PC-3 (cell line): Measurements from ENCODE around the gene ZCWPW1. TPM values are rescaled to one million over a fixed set of nuclear protein-coding genes. Genes with fewer than 3 reads are reported as not detected.

ENCODE experiments used
- ATAC-seq: fragments of 200-7000 bp; cut with Tn5 transposase; 2 replicates; pipeline ENCODE4 v1.9.1; 2020; ENCODE audit warnings: mild to moderate bottlenecking, moderate library complexity
- BruUV-seq: library from RNA; stranded (reverse); fragments of 400-500 nt; replicated peaks from 2 replicates; lab custom pipeline; 2021; lab: Mats Ljungman, UMichigan
- CTCF ChIA-PET: fragments of 300-600 bp; sonication (Branson Sonifier 250); formaldehyde crosslinking; loops from one replicate; lab custom pipeline; 2022; ENCODE audit warnings: antibody characterized with exemption; lab: Charles Lee
- POLR2A ChIA-PET: fragments of 300-600 bp; sonication (Branson Sonifier 250); formaldehyde crosslinking; loops from one replicate; lab custom pipeline; 2022; ENCODE audit warnings: antibody characterized with exemption; ENCODE audit not compliant: unreplicated experiment; lab: Charles Lee
- DNase-seq: peaks from one replicate; pipeline ENCODE4 v3.0.0-alpha.2; 2015
- H2AFZ ChIP-seq: fragments of 300-600 bp; sonication (generic); 2 replicates; pipeline ENCODE4 v1.6.0; 2016; ENCODE audit warnings: antibody characterized with exemption, low read length
- H3F3A ChIP-seq: fragments of 300-600 bp; sonication (generic); one replicate; pipeline ENCODE4 v1.6.0; 2017; ENCODE audit warnings: antibody characterized with exemption, low read length, control low read depth, mild to moderate bottlenecking; ENCODE audit not compliant: unreplicated experiment
- H3K27ac ChIP-seq: fragments of 300-600 bp; sonication (generic); 2 replicates; pipeline ENCODE4 v1.5.1; 2016; ENCODE audit warnings: mild to moderate bottlenecking, low read length
- H3K27me3 ChIP-seq: fragments of 300-600 bp; sonication (generic); 2 replicates; pipeline ENCODE4 v1.6.1; 2016; ENCODE audit warnings: low read length, mixed read lengths
- H3K36me3 ChIP-seq: fragments of 300-600 bp; sonication (generic); 2 replicates; pipeline ENCODE4 v1.6.1; 2016; ENCODE audit warnings: low read depth, mixed run types, low read length, mixed read lengths
- H3K4me1 ChIP-seq: fragments of 300-600 bp; sonication (generic); 2 replicates; pipeline ENCODE4 v1.5.1; 2016; ENCODE audit warnings: low read length; ENCODE audit not compliant: insufficient read depth
- H3K4me2 ChIP-seq: fragments of 300-600 bp; sonication (generic); 2 replicates; pipeline ENCODE4 v1.6.0; 2016; ENCODE audit warnings: low read length
- H3K4me3 ChIP-seq: fragments of 300-600 bp; sonication (generic); 2 replicates; pipeline ENCODE4 v1.5.1; 2016; ENCODE audit warnings: mild to moderate bottlenecking, low read length, mixed read lengths
- H3K79me2 ChIP-seq: fragments of 300-600 bp; sonication (generic); 2 replicates; pipeline ENCODE4 v1.6.1; 2017; ENCODE audit warnings: low read length, mixed read lengths
- H3K9ac ChIP-seq: fragments of 300-600 bp; sonication (generic); 2 replicates; pipeline ENCODE4 v1.6.0; 2016; ENCODE audit warnings: mild to moderate bottlenecking, low read length
- H3K9me2 ChIP-seq: fragments of 300-600 bp; sonication (generic); replicated peaks from 2 replicates; pipeline ENCODE4 v1.6.1; 2016; ENCODE audit warnings: mixed run types, low read length, mixed read lengths
- H3K9me3 ChIP-seq: fragments of 300-600 bp; sonication (generic); 2 replicates; pipeline ENCODE4 v1.6.1; 2016; ENCODE audit warnings: low read length, mixed read lengths
- H4K20me1 ChIP-seq: fragments of 300-600 bp; sonication (generic); 2 replicates; pipeline ENCODE4 v1.6.1; 2016; ENCODE audit warnings: low read length, mixed read lengths
- EZH2 ChIP-seq: fragments of 300-600 bp; sonication (generic); IDR thresholded peaks from one replicate; pipeline ENCODE4 v1.6.1; 2017; ENCODE audit warnings: antibody characterized with exemption, mild to moderate bottlenecking, low read length; ENCODE audit not compliant: unreplicated experiment
- EZH2phosphoT487 ChIP-seq: fragments of 300-600 bp; sonication (generic); IDR thresholded peaks from 2 replicates; pipeline ENCODE4 v1.6.1; 2018; ENCODE audit warnings: mild to moderate bottlenecking, antibody characterized with exemption, low read length, borderline replicate concordance
- intact Hi-C: fragments of 100-400 bp; cut with micrococcal nuclease; formaldehyde crosslinking; loops from 2 replicates; pipeline ENCODE4 v1.9.0; 2023
- total RNA-seq: library from RNA; depleted of rRNA; stranded (reverse); fragments of >200 nt; gene quantifications from 2 replicates; pipeline ENCODE4 v1.2.3, GENCODE V29; 2014
- TF ChIP-seq, protein P1 (sequence below): fragments of 300-600 bp; sonication (generic); conservative IDR thresholded peaks from 2 replicates; pipeline ENCODE4 v1.5.1; 2017; ENCODE audit warnings: antibody characterized with exemption, low read depth, mild to moderate bottlenecking, low read length

ZCWPW1 gene
- total RNA-seq, 1 experiment from 2014 or later, result 2.2 TPM

- BruUV-seq, result no TSS peak
- Histone ChIP-seq H2AFZ (peak overlapping the region; percentile 90), H3K27ac (no peak overlapping the region), H3K9me3 (no peaks in the 10 kb centered on the region), H3K9me2 (no peaks in the 10 kb centered on the region), H3K36me3 (peaks cover 3% of the 10 kb centered on the region; the same call in 1 of the 2 replicates), H4K20me1 (no peaks in the 10 kb centered on the region), H3K4me2 (peak overlapping the region; percentile 95), H3K4me1 (peaks cover 19% of the 10 kb centered on the region), H3K79me2 (peaks cover 35% of the 10 kb centered on the region), H3F3A (no peaks in the 10 kb centered on the region), H3K9ac (no peak overlapping the region), H3K4me3 (no peak overlapping the region; the same call in 1 of the 2 replicates), H3K27me3 (no peaks in the 10 kb centered on the region)
- POLR2A ChIA-PET, result no interaction called here
- DNase-seq (no peak), ATAC-seq (no peak)
- no peak for TF ChIP-seq EZH2
- no peak for TF ChIP-seq EZH2phosphoT487
- TF ChIP-seq, protein P1, sequence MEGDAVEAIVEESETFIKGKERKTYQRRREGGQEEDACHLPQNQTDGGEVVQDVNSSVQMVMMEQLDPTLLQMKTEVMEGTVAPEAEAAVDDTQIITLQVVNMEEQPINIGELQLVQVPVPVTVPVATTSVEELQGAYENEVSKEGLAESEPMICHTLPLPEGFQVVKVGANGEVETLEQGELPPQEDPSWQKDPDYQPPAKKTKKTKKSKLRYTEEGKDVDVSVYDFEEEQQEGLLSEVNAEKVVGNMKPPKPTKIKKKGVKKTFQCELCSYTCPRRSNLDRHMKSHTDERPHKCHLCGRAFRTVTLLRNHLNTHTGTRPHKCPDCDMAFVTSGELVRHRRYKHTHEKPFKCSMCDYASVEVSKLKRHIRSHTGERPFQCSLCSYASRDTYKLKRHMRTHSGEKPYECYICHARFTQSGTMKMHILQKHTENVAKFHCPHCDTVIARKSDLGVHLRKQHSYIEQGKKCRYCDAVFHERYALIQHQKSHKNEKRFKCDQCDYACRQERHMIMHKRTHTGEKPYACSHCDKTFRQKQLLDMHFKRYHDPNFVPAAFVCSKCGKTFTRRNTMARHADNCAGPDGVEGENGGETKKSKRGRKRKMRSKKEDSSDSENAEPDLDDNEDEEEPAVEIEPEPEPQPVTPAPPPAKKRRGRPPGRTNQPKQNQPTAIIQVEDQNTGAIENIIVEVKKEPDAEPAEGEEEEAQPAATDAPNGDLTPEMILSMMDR, result no peak
- intact Hi-C loops, result no loop called here
- CTCF ChIA-PET, result interaction anchor here (0.5 kb wide), 1 partner anchor 9 kb away, joined by 3 read pairs; no protein-coding TSS in a partner anchor
Measured at GRCh38 chr7:100427762-100428198, 723 bp downstream of the ZCWPW1 start.

DNA sequence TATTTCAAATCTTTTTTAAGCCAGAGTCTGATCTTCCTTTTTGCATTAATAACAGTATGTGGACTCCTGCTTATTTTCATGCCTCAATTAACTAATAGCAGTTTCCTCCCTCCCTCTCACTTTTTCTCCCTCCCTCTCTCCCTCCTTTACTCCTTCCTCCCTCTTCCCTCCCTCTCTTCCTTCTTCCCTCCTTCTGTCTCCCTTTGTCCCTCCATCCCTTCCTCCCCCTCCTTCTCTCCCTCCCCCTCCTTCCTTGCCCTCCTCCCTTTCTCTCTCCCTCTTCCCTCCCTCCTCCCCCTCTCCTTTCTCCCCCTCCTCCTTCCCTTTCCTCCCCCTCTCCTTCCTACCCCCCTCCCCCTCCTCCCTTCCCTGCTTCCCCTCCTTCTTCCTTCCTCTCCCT, 2.0 kb downstream of the ZCWPW1 start:
- no peak overlapping the region for H3K9ac ChIP-seq
- TF ChIP-seq EZH2 (no peak), EZH2phosphoT487 (no peak)
- TF ChIP-seq, protein P1, result no peak
- no TSS peak for BruUV-seq
- no peaks in the 10 kb centered on the region for H3K9me2 ChIP-seq
- no peaks in the 10 kb centered on the region for H3K9me3 ChIP-seq
- H3K4me3 ChIP-seq, result no peak overlapping the region
- H3K4me1 ChIP-seq, result peaks cover 12% of the 10 kb centered on the region
- CTCF ChIA-PET, result no interaction called here
- H3K27ac ChIP-seq, result no peak overlapping the region
- H3F3A ChIP-seq, result no peaks in the 10 kb centered on the region
- intact Hi-C loops, result no loop called here
- no peaks in the 10 kb centered on the region for H4K20me1 ChIP-seq
- H3K4me2 ChIP-seq, result no peak overlapping the region
- ATAC-seq (no peak), DNase-seq (no peak)
- H2AFZ ChIP-seq, result no peak overlapping the region
- H3K36me3 ChIP-seq, result peaks cover 3% of the 10 kb centered on the region; the same call in 1 of the 2 replicates
- peaks cover 23% of the 10 kb centered on the region for H3K79me2 ChIP-seq
- H3K27me3 ChIP-seq, result no peaks in the 10 kb centered on the region
- POLR2A ChIA-PET, result no interaction called here

DNA sequence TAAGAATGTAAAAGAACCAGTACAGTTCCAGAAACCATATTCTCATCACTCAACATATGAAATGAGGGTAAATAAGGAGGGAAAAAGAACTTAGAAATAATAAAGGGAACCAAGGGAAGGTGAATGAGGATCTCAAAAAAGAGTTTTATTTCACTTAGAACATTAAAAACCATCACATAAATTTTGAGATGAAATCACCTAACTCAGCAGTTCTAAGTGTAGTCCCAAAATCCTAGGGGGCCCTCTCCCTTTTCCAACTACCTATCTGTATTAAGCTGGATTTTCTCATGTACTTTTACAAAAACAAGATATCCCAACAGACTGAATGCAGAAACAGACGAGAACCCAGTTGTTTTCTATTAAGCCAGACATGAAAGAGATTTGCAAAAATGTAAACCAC, 3.2 kb downstream of the ZCWPW1 start:
- ChIA-PET POLR2A (no interaction called here), CTCF (no interaction called here)
- H2AFZ ChIP-seq, result no peak overlapping the region
- H3K4me1 ChIP-seq, result peaks cover under 1% of the 10 kb centered on the region
- DNase-seq (no peak), ATAC-seq (no peak)
- no peak overlapping the region for H3K9ac ChIP-seq
- no peaks in the 10 kb centered on the region for H3F3A ChIP-seq
- intact Hi-C loops, result no loop called here
- H4K20me1 ChIP-seq, result no peaks in the 10 kb centered on the region
- H3K27ac ChIP-seq, result no peak overlapping the region
- H3K9me2 ChIP-seq, result no peaks in the 10 kb centered on the region
- no peaks in the 10 kb centered on the region for H3K27me3 ChIP-seq
- H3K36me3 ChIP-seq, result no peaks in the 10 kb centered on the region
- peaks cover 11% of the 10 kb centered on the region for H3K79me2 ChIP-seq
- H3K4me3 ChIP-seq, result no peak overlapping the region
- no peak for TF ChIP-seq EZH2
- TF ChIP-seq, protein P1, result no peak
- TF ChIP-seq EZH2phosphoT487, result no peak
- BruUV-seq, result no TSS peak
- H3K4me2 ChIP-seq, result no peak overlapping the region
- H3K9me3 ChIP-seq, result no peaks in the 10 kb centered on the region
